DND-41 (cell line): ENCODE results near the gene USP7.

Source experiments
- ATAC-seq: fragments of 200-7000 bp; cut with Tn5 transposase; 3 replicates; pipeline ENCODE4 v1.9.1; 2021; ENCODE audit warnings: low read depth; ENCODE audit not compliant: insufficient read depth
- DNase-seq: peaks from one replicate; pipeline ENCODE4 v3.0.0-alpha.2; 2020
- H2AFZ ChIP-seq: 2 replicates; pipeline ENCODE4 v1.6.0; 2012; ENCODE audit warnings: low read depth, low read length
- H3K27ac ChIP-seq: 2 replicates; pipeline ENCODE4 v1.5.1; 2012; ENCODE audit warnings: low read length, inconsistent platforms
- H3K27me3 ChIP-seq: fragments of 200-600 bp; sonication (generic); 2 replicates; pipeline ENCODE4 v1.6.0; 2012; ENCODE audit warnings: low read length, mild to moderate bottlenecking, inconsistent platforms; ENCODE audit not compliant: insufficient read depth, poor library complexity
- H3K36me3 ChIP-seq: 2 replicates; pipeline ENCODE4 v1.5.1; 2012; ENCODE audit warnings: low read length, inconsistent platforms; ENCODE audit not compliant: insufficient read depth
- H3K4me1 ChIP-seq: 2 replicates; pipeline ENCODE4 v1.5.1; 2012; ENCODE audit warnings: mild to moderate bottlenecking, low read length; ENCODE audit not compliant: insufficient read depth
- H3K4me2 ChIP-seq: 2 replicates; pipeline ENCODE4 v1.6.0; 2012; ENCODE audit warnings: mild to moderate bottlenecking, moderate library complexity, low read length, inconsistent platforms; ENCODE audit not compliant: insufficient read depth
- H3K4me3 ChIP-seq, 2 experiments: fragments of 200-600 bp in 1 of 2; shearing (Covaris generic) in 1 of 2; 2 replicates each; pipeline ENCODE4 v1.5.1; 2012 to 2016; ENCODE audit warnings: inconsistent platforms in 2 of 2, low read length in 2 of 2, mild to moderate bottlenecking in 2 of 2, low read depth in 1 of 2, moderate library complexity in 1 of 2
- H3K79me2 ChIP-seq: 2 replicates; pipeline ENCODE4 v1.6.0; 2012; ENCODE audit warnings: low read length, inconsistent platforms; ENCODE audit not compliant: insufficient read depth
- H3K9ac ChIP-seq: 2 replicates; pipeline ENCODE4 v1.6.0; 2012; ENCODE audit warnings: low read depth, mild to moderate bottlenecking, inconsistent platforms, low read length, moderate library complexity
- H3K9me3 ChIP-seq: 2 replicates; pipeline ENCODE4 v1.5.1; 2012; ENCODE audit warnings: low read length, moderate library complexity, mild to moderate bottlenecking, inconsistent platforms; ENCODE audit not compliant: insufficient read depth, severe bottlenecking
- H4K20me1 ChIP-seq: 2 replicates; pipeline ENCODE4 v1.6.0; 2012; ENCODE audit warnings: low read length; ENCODE audit not compliant: insufficient read depth
- EZH2 ChIP-seq: IDR thresholded peaks from 3 replicates; pipeline ENCODE4 v1.6.1; 2012; ENCODE audit warnings: borderline replicate concordance, low read depth, mild to moderate bottlenecking, moderate library complexity, low read length, inconsistent platforms; ENCODE audit not compliant: severe bottlenecking
- TF ChIP-seq, protein P1 (sequence below): IDR thresholded peaks from 2 replicates; pipeline ENCODE4 v1.5.1; 2012; ENCODE audit warnings: borderline replicate concordance, low read length, moderate library complexity, mild to moderate bottlenecking; ENCODE audit not compliant: poor library complexity, severe bottlenecking; ENCODE audit errors: extremely low read depth

The USP7 gene

DNA sequence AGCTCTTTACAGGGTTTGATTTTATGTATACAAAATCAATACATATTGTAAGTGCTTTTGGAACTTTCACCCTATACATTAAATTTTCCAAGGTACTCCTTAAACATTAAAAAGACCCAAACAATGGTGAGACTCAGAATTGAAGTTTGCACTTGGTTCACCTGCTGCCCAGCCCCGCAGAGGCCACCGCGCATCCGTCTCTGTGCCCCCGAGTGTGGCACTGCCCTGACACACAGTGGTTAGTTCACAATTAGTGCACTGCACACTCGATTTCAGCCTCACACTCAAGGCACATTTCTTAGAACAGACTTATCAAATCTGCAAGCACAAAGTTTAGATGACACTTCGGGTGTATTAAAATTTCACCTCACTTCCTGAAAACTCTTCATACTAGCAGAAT is 38.3 kb downstream of the USP7 start:
- no peak for DNase-seq

DNA sequence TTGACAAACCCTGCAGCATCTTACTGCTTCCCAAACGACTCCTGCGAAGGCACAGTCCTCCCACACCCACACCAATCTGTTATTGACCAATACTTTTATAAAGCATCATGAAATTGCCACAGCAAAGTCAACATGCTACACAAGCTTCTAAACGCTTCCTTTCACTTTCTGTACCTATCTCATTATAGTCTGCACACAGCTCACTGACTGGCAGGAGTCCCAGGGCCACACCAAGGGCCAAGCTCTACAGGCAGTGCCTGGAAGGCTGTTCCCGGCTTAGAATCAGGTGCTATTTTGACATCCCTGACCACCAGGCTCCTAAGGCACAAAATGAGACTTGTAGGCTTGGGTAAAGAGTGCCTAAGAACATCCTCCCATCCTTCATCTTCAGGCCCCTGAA is 39.5 kb downstream of the USP7 start:
- no peak for ATAC-seq
- Histone ChIP-seq H3K4me2 (no peak overlapping the region), H3K9me3 (no peaks in the 10 kb centered on the region), H3K27ac (no peak overlapping the region), H3K36me3 (peaks cover 95% of the 10 kb centered on the region), H3K27me3 (no peaks in the 10 kb centered on the region), H4K20me1 (peaks cover 85% of the 10 kb centered on the region), H3K79me2 (peaks cover 98% of the 10 kb centered on the region), H3K9ac (no peak overlapping the region), H2AFZ (no peak overlapping the region), H3K4me1 (peaks cover 22% of the 10 kb centered on the region), H3K4me3 (no peak overlapping the region)
- TF ChIP-seq, protein P1, sequence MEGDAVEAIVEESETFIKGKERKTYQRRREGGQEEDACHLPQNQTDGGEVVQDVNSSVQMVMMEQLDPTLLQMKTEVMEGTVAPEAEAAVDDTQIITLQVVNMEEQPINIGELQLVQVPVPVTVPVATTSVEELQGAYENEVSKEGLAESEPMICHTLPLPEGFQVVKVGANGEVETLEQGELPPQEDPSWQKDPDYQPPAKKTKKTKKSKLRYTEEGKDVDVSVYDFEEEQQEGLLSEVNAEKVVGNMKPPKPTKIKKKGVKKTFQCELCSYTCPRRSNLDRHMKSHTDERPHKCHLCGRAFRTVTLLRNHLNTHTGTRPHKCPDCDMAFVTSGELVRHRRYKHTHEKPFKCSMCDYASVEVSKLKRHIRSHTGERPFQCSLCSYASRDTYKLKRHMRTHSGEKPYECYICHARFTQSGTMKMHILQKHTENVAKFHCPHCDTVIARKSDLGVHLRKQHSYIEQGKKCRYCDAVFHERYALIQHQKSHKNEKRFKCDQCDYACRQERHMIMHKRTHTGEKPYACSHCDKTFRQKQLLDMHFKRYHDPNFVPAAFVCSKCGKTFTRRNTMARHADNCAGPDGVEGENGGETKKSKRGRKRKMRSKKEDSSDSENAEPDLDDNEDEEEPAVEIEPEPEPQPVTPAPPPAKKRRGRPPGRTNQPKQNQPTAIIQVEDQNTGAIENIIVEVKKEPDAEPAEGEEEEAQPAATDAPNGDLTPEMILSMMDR: no peak
- TF ChIP-seq EZH2: no peak
- DNase-seq: no peak

More for the DNA sequence above, 38.3 kb downstream of the USP7 start:
- no peak for ATAC-seq
- TF ChIP-seq, protein P1: no peak
- no peak for TF ChIP-seq EZH2
- Histone ChIP-seq H3K27ac (no peak overlapping the region), H3K4me2 (no peak overlapping the region), H4K20me1 (peaks cover 86% of the 10 kb centered on the region), H3K4me1 (peaks cover 11% of the 10 kb centered on the region), H3K27me3 (no peaks in the 10 kb centered on the region), H3K4me3 (no peak overlapping the region), H3K9ac (no peak overlapping the region), H3K79me2 (peaks cover 98% of the 10 kb centered on the region), H3K36me3 (peaks cover 95% of the 10 kb centered on the region), H2AFZ (no peak overlapping the region), H3K9me3 (no peaks in the 10 kb centered on the region)

DNA sequence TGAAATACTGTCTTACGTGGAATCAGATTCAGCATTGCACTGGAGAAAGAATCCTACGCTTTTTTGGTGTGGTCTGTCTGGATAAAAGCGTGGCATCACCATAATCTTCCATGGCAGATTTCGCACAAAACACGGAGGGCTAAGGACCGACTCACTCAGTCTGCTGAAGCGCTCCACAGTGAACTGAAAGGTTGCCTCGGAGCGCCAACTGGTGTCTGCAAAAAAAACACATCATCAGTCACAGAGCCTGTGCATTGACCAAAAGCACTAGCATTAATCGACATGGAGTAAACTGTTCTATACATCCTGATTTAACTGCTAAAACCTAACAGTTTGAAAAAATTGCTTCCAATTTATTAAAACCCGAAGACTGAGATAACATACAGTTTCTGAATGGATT is 40.5 kb downstream of the USP7 start:
- no peaks in the 10 kb centered on the region for H3K27me3 ChIP-seq
- H3K27ac ChIP-seq: no peak overlapping the region
- no peak for ATAC-seq
- no peak overlapping the region for H3K4me3 ChIP-seq
- TF ChIP-seq EZH2: no peak
- TF ChIP-seq, protein P1: no peak
- H3K4me2 ChIP-seq: no peak overlapping the region
- H4K20me1 ChIP-seq: peaks cover 84% of the 10 kb centered on the region
- H2AFZ ChIP-seq: no peak overlapping the region
- no peaks in the 10 kb centered on the region for H3K9me3 ChIP-seq
- peaks cover 29% of the 10 kb centered on the region for H3K4me1 ChIP-seq
- no peak for DNase-seq
- H3K9ac ChIP-seq: no peak overlapping the region
- peaks cover 95% of the 10 kb centered on the region for H3K79me2 ChIP-seq
- peaks cover 95% of the 10 kb centered on the region for H3K36me3 ChIP-seq
